WTC11 (cell line): ENCODE data around the gene ALK. TPM values are rescaled to one million over a fixed set of nuclear protein-coding genes. Genes with fewer than 3 reads are reported as not detected.

Experiments used
- ATAC-seq: fragments of 200-7000 bp; cut with Tn5 transposase; 2 replicates; pipeline ENCODE4 v1.10.0; 2021; ENCODE audit warnings: mild to moderate bottlenecking, moderate library complexity
- CTCF ChIA-PET: fragments of 300-600 bp; sonication (Branson Sonifier 250); formaldehyde crosslinking; loops from one replicate; lab custom pipeline; 2021; ENCODE audit warnings: antibody characterized with exemption; lab: Charles Lee
- POLR2A ChIA-PET: fragments of 350-600 bp; sonication (Branson Sonifier 250); formaldehyde crosslinking; loops from one replicate; lab custom pipeline; 2021; ENCODE audit warnings: antibody characterized with exemption; lab: Charles Lee
- DNase-seq: peaks from one replicate; pipeline ENCODE4 v3.0.0; 2021; ENCODE audit warnings: low spot score
- H3K27ac Mint-ChIP-seq: 2 replicates; pipeline ENCODE4 v1.8.0; 2021; ENCODE audit warnings: mixed read lengths
- H3K27me3 Mint-ChIP-seq: 2 replicates; pipeline ENCODE4 v1.8.0; 2021; ENCODE audit warnings: low read depth, mild to moderate bottlenecking, moderate library complexity, mixed read lengths
- H3K36me3 Mint-ChIP-seq: 2 replicates; pipeline ENCODE4 v1.8.0; 2021; ENCODE audit warnings: mixed read lengths
- H3K4me1 Mint-ChIP-seq: 2 replicates; pipeline ENCODE4 v1.8.0; 2022; ENCODE audit warnings: mixed read lengths
- H3K4me3 Mint-ChIP-seq: 2 replicates; pipeline ENCODE4 v1.8.0; 2021; ENCODE audit warnings: mild to moderate bottlenecking, moderate library complexity, mixed read lengths
- H3K9me3 Mint-ChIP-seq: 2 replicates; pipeline ENCODE4 v1.8.0; 2021; ENCODE audit warnings: mixed read lengths
- ARID4B ChIP-seq: sonication (generic); formaldehyde crosslinking; IDR thresholded peaks from 2 replicates; pipeline ENCODE4 v1.8.0; 2023; ENCODE audit warnings: missing genetic modification reagents, mild to moderate bottlenecking, borderline replicate concordance
- ATF6 ChIP-seq: sonication (generic); formaldehyde crosslinking; IDR thresholded peaks from 2 replicates; pipeline ENCODE4 v1.8.1; 2023; ENCODE audit warnings: mild to moderate bottlenecking, missing genetic modification reagents
- CREB1 ChIP-seq: sonication (generic); formaldehyde crosslinking; IDR thresholded peaks from 2 replicates; pipeline ENCODE4 v1.8.0; 2023; ENCODE audit warnings: mild to moderate bottlenecking, missing genetic modification reagents
- E2F1 ChIP-seq: sonication (generic); formaldehyde crosslinking; IDR thresholded peaks from 2 replicates; pipeline ENCODE4 v1.8.0; 2022; ENCODE audit warnings: mild to moderate bottlenecking, missing genetic modification reagents
- FOXP1 ChIP-seq: sonication (generic); formaldehyde crosslinking; IDR thresholded peaks from 2 replicates; pipeline ENCODE4 v1.8.0; 2022; ENCODE audit warnings: missing genetic modification reagents, mild to moderate bottlenecking, moderate library complexity, borderline replicate concordance
- HMGXB4 ChIP-seq: sonication (generic); formaldehyde crosslinking; IDR thresholded peaks from 2 replicates; pipeline ENCODE4 v1.8.1; 2023; ENCODE audit warnings: mild to moderate bottlenecking, moderate library complexity, missing genetic modification reagents
- IRF1 ChIP-seq: sonication (generic); formaldehyde crosslinking; IDR thresholded peaks from 2 replicates; pipeline ENCODE4 v1.8.0; 2023; ENCODE audit warnings: missing genetic modification reagents
- JAZF1 ChIP-seq: fragments of 250-450 bp; sonication (Bioruptor Pico); IDR thresholded peaks from 2 replicates; pipeline ENCODE4 v1.9.0; 2021; ENCODE audit warnings: moderate library complexity, mild to moderate bottlenecking, inconsistent platforms
- MAX ChIP-seq: sonication (generic); formaldehyde crosslinking; IDR thresholded peaks from 2 replicates; pipeline ENCODE4 v1.8.0; 2022; ENCODE audit warnings: mild to moderate bottlenecking, missing genetic modification reagents
- MYBL2 ChIP-seq: sonication (generic); formaldehyde crosslinking; IDR thresholded peaks from 2 replicates; pipeline ENCODE4 v1.8.1; 2023; ENCODE audit warnings: mild to moderate bottlenecking, moderate library complexity, missing genetic modification reagents
- NR3C1 ChIP-seq: sonication (generic); formaldehyde crosslinking; conservative IDR thresholded peaks from 2 replicates; pipeline ENCODE4 v1.8.1; 2023; ENCODE audit warnings: low read depth, mild to moderate bottlenecking, missing genetic modification reagents
- PREB ChIP-seq: sonication (generic); formaldehyde crosslinking; IDR thresholded peaks from 2 replicates; pipeline ENCODE4 v1.8.1; 2022; ENCODE audit warnings: mild to moderate bottlenecking, missing genetic modification reagents, moderate library complexity, borderline replicate concordance
- SMAD3 ChIP-seq: sonication (generic); formaldehyde crosslinking; IDR thresholded peaks from 2 replicates; pipeline ENCODE4 v1.8.0; 2022; ENCODE audit warnings: missing genetic modification reagents, mild to moderate bottlenecking, borderline replicate concordance
- USF2 ChIP-seq: sonication (generic); formaldehyde crosslinking; IDR thresholded peaks from 2 replicates; pipeline ENCODE4 v1.8.1; 2023; ENCODE audit warnings: mild to moderate bottlenecking, missing genetic modification reagents, moderate library complexity
- ZNF263 ChIP-seq: sonication (generic); formaldehyde crosslinking; IDR thresholded peaks from 2 replicates; pipeline ENCODE4 v1.8.1; 2022; ENCODE audit warnings: low read depth, mild to moderate bottlenecking, moderate library complexity, missing genetic modification reagents
- ZNF396 ChIP-seq: fragments of 250-450 bp; sonication (Bioruptor Pico); IDR thresholded peaks from 2 replicates; pipeline ENCODE4 v1.8.0; 2021; ENCODE audit warnings: mild to moderate bottlenecking, moderate library complexity, borderline replicate concordance
- ZSCAN18 ChIP-seq: fragments of 250-450 bp; sonication (Bioruptor Pico); IDR thresholded peaks from 2 replicates; pipeline ENCODE4 v2.1.2; 2022; ENCODE audit warnings: mild to moderate bottlenecking, moderate library complexity
- total RNA-seq: library from RNA; stranded (reverse); gene quantifications from 3 replicates; pipeline ENCODE4 v1.2.3, GENCODE V29; 2021

Gene ALK
- total RNA-seq, 1 experiment from 2014 or later, result not detected

GRCh38 chr2:29360016-29360784 is 561.2 kb downstream of the ALK start:
- ChIA-PET POLR2A (no interaction called here), CTCF (no interaction called here)
- no peak overlapping the region for H3K27ac Mint-ChIP-seq
- H3K36me3 Mint-ChIP-seq, result no peaks in the 10 kb centered on the region
- no peaks in the 10 kb centered on the region; the same call in 1 of the 2 replicates for H3K27me3 Mint-ChIP-seq
- peaks cover 14% of the 10 kb centered on the region for H3K4me1 Mint-ChIP-seq
- no peak for DNase-seq
- 0 out of 2 replicates have a peak, but pooled peaks cover 3% of the 10 kb centered on the region for H3K9me3 Mint-ChIP-seq
- ATAC-seq, result no peak
- TF ChIP-seq IRF1, result no peak
- no peak for TF ChIP-seq ZSCAN18
- no peak for TF ChIP-seq NR3C1
- TF ChIP-seq ZNF263, result no peak
- no peak for TF ChIP-seq ATF6 (CRISPR knock-in tag)
- no peak overlapping the region for H3K4me3 Mint-ChIP-seq

GRCh38 chr2:29353403-29353991 is 567.9 kb downstream of the ALK start:
- Mint-ChIP-seq H3K4me1 (peaks cover 20% of the 10 kb centered on the region), H3K4me3 (no peak overlapping the region), H3K27me3 (no peaks in the 10 kb centered on the region), H3K36me3 (no peaks in the 10 kb centered on the region), H3K27ac (no peak overlapping the region)
- DNase-seq, result no peak
- no peak for TF ChIP-seq IRF1
- TF ChIP-seq PREB (CRISPR knock-in tag), result no peak
- no peak for TF ChIP-seq ZNF396
- TF ChIP-seq CREB1 (CRISPR knock-in tag), result no peak
- no peak for TF ChIP-seq FOXP1 (CRISPR knock-in tag)
- TF ChIP-seq USF2, result no peak
- no peak for TF ChIP-seq SMAD3 (CRISPR knock-in tag)
- TF ChIP-seq E2F1, result no peak
- no peak for TF ChIP-seq NR3C1
- no peak for TF ChIP-seq HMGXB4 (CRISPR knock-in tag)
- no peak for TF ChIP-seq JAZF1
- TF ChIP-seq MAX, result no peak
- no peak for TF ChIP-seq ARID4B
- no peak for TF ChIP-seq MYBL2 (CRISPR knock-in tag)
- TF ChIP-seq, all 79 proteins: peak for 0
- POLR2A ChIA-PET, result no interaction called here
- H3K9me3 Mint-ChIP-seq, result no peaks in the 10 kb centered on the region
- CTCF ChIA-PET, result interaction anchor here (0.6 to 1.0 kb wide), 2 partner anchors 9 to 45 kb away, joined by 3 to 4 read pairs; no protein-coding TSS in a partner anchor
- no peak for ATAC-seq
